Endothelial cell of umbilical vein (primary cell): ENCODE measurements around the gene FAM185A. TPM values are rescaled to one million over a fixed set of nuclear protein-coding genes. Genes with fewer than 3 reads are reported as not detected.
"Not testable (repeated sequence)": the region's sequence is repeated elsewhere in the genome, so short reads cannot be mapped to it uniquely, and the experiment has no call there.

Experiments used
- Bru-seq: library from RNA; stranded (reverse); fragments of 400-500 nt; gene quantifications from one replicate; lab custom pipeline; 2021; lab: Mats Ljungman, UMichigan
- BruChase-seq, 2 experiments: library from RNA; stranded (reverse); fragments of 400-500 nt; gene quantifications; one replicate each; lab custom pipeline; 2021; lab: Mats Ljungman, UMichigan
- BruUV-seq: library from RNA; stranded (reverse); fragments of 400-500 nt; replicated peaks from 2 replicates; lab custom pipeline; 2021; lab: Mats Ljungman, UMichigan
- CTCF ChIA-PET: fragments of 300-600, 350-600 bp; sonication (Branson Sonifier 250); formaldehyde crosslinking; loops from one replicate; lab custom pipeline; 2021; ENCODE audit warnings: antibody characterized with exemption, inconsistent platforms; lab: Charles Lee
- POLR2A ChIA-PET: fragments of 300-600, 350-600 bp; sonication (Branson Sonifier 250); formaldehyde crosslinking; loops from one replicate; lab custom pipeline; 2021; ENCODE audit warnings: antibody characterized with exemption, inconsistent platforms; lab: Charles Lee
- DNase-seq: peaks from one replicate; pipeline ENCODE4 v3.0.0-alpha.2; 2011; ENCODE audit warnings: low read depth, low spot score
- FAIRE-seq: peaks from 2 replicates; lab custom pipeline; 2011; peaks lifted over from hg19 to GRCh38; lab: Jason Lieb, UNC
- H2AFZ ChIP-seq: 2 replicates; pipeline ENCODE4 v1.6.0; 2012; ENCODE audit warnings: low read depth, low read length, control low read depth, inconsistent platforms
- H3K27ac ChIP-seq: 2 replicates; pipeline ENCODE4 v1.5.1; 2011; ENCODE audit warnings: low read depth, mild to moderate bottlenecking, control low read depth, low read length, moderate library complexity; ENCODE audit not compliant: insufficient read depth
- H3K27me3 ChIP-seq, 2 experiments: 2 replicates each; pipeline versions ENCODE4 v1.6.0 to v1.6.1; 2011; ENCODE audit warnings: low read length in 2 of 2, mixed read lengths in 1 of 2; ENCODE audit not compliant: control insufficient read depth in 2 of 2, insufficient read depth in 2 of 2
- H3K36me3 ChIP-seq, 2 experiments: 2 replicates in 1 of 2; 3 replicates in 1 of 2; pipeline ENCODE4 v1.5.1; 2011; ENCODE audit warnings: low read length in 2 of 2, mild to moderate bottlenecking in 1 of 2, moderate library complexity in 1 of 2; ENCODE audit not compliant: control insufficient read depth in 2 of 2, insufficient read depth in 2 of 2; ENCODE audit errors: extremely low read depth in 1 of 2
- H3K4me1 ChIP-seq: 3 replicates; pipeline ENCODE4 v1.5.1; 2011; ENCODE audit warnings: mild to moderate bottlenecking, low read length; ENCODE audit not compliant: control insufficient read depth, insufficient read depth; ENCODE audit errors: extremely low read depth
- H3K4me2 ChIP-seq: 2 replicates; pipeline ENCODE4 v1.6.1; 2011; ENCODE audit warnings: low read length, control low read depth, mixed read lengths; ENCODE audit not compliant: insufficient read depth
- H3K4me3 ChIP-seq, 3 experiments: fragments of 200-600 bp in 1 of 3; sonication (generic), shearing (Covaris generic) in 1 of 3; replicated peaks in 1 of 3; 2 replicates each; pipeline ENCODE4 v1.5.1; 2011 to 2016; ENCODE audit warnings: control low read depth in 3 of 3, low read length in 3 of 3, mild to moderate bottlenecking in 2 of 3, inconsistent platforms in 1 of 3, low read depth in 1 of 3, moderate library complexity in 1 of 3; ENCODE audit not compliant: insufficient read depth in 1 of 3
- H3K79me2 ChIP-seq: 2 replicates; pipeline ENCODE4 v1.6.0; 2012; ENCODE audit warnings: low read length, inconsistent platforms; ENCODE audit not compliant: control insufficient read depth, insufficient read depth
- H3K9ac ChIP-seq: replicated peaks from 2 replicates; pipeline ENCODE3; 2011; ENCODE audit warnings: low read length, control low read depth; ENCODE audit not compliant: insufficient read depth; ENCODE audit errors: extremely low read depth
- H3K9me1 ChIP-seq: replicated peaks from 3 replicates; pipeline ENCODE4 v1.6.0; 2011; ENCODE audit warnings: mild to moderate bottlenecking, low read length; ENCODE audit not compliant: control insufficient read depth, insufficient read depth; ENCODE audit errors: extremely low read depth
- H3K9me3 ChIP-seq: replicated peaks from 2 replicates; pipeline ENCODE4 v1.5.1; 2012; ENCODE audit warnings: low read length, inconsistent platforms; ENCODE audit not compliant: control insufficient read depth, insufficient read depth
- H4K20me1 ChIP-seq: replicated peaks from 2 replicates; pipeline ENCODE3; 2011; ENCODE audit warnings: mild to moderate bottlenecking, low read length; ENCODE audit not compliant: control insufficient read depth, insufficient read depth; ENCODE audit errors: extremely low read depth
- MAX ChIP-seq: IDR thresholded peaks from 2 replicates; pipeline ENCODE4 v1.6.1; 2011; ENCODE audit not compliant: insufficient read depth, insufficient read length
- dilution Hi-C: fragments of 300-500 bp; cut with MboI; formaldehyde crosslinking; loops from one replicate; pipeline ENCODE4 v1.15.0; 2019; ENCODE audit warnings: low sequenced_read_pairs; ENCODE audit not compliant: extremely low pct_ligation_motif_present
- intact Hi-C: fragments of 100-400 bp; cut with micrococcal nuclease; formaldehyde crosslinking; loops from one replicate; pipeline ENCODE4 v1.10.0; 2022
- long read RNA-seq: library from polyadenylated mRNA; stranded (forward); transcript quantifications from one replicate; pipeline ENCODE4 v2.0.0, GENCODE V29; 2021
- polyA minus RNA-seq, 3 experiments: library from RNA; depleted of rRNA, polyadenylated mRNA; stranded (reverse); fragments of >200 nt; gene quantifications; 1 replicate in 1 of 3; 2 replicates in 2 of 3; pipeline ENCODE4 v1.2.3, GENCODE V29; 2011
- polyA plus RNA-seq, 4 experiments: library from polyadenylated mRNA; depleted of rRNA in 3 of 4; stranded (reverse) in 3 of 4; unstranded in 1 of 4; fragments of >200 nt; gene quantifications; 2 replicates each; pipeline versions ENCODE4 v1.2.1 to v1.2.3, GENCODE V29; 2011 to 2012; ENCODE audit warnings: missing spikeins in 1 of 4
- total RNA-seq: library from RNA; stranded (reverse); gene quantifications from 2 replicates; pipeline ENCODE4 v1.2.3, GENCODE V29; 2021

Gene FAM185A
- total RNA-seq (7.6 and 8.5 TPM in 2 replicates), polyA plus RNA-seq (5.4 and 5.6 TPM in 2 replicates), polyA minus RNA-seq (6.0 and 8.0 TPM in 2 replicates), Bru-seq, nascent RNA (percentile 64 among the genes with signal in this experiment), BruChase-seq, experiment 1, labeled RNA remaining after a 6-hour chase (percentile 56 among the genes with signal in this experiment), BruChase-seq, experiment 2, labeled RNA remaining after a 2-hour chase (percentile 65 among the genes with signal in this experiment)
- polyA plus RNA-seq (2011; cell fraction: cytosol; rRNA removed): 3.5 and 4.4 TPM in 2 replicates
- polyA plus RNA-seq (2011; cell fraction: nucleus; rRNA removed): 8.2 and 12.5 TPM in 2 replicates
- polyA plus RNA-seq (2012): 3.8 and 5.4 TPM in 2 replicates
- 7.1 TPM for polyA minus RNA-seq (2011; cell fraction: cytosol; rRNA and poly(A)+ RNA removed)
- 12.4 and 13.9 TPM in 2 replicates for polyA minus RNA-seq (2011; cell fraction: nucleus; rRNA and poly(A)+ RNA removed)
- long read RNA-seq, transcript FAM185A-204 (8 exons, 1,958 nt): major isoform, 6 of 23 reads
- long read RNA-seq, partial matches to known transcripts: 7 of 23 reads
- long read RNA-seq, other reads (novel, unspliced or antisense): 5 of 23 reads

- H3K9me1 ChIP-seq, H3K9ac ChIP-seq, H3K79me2 ChIP-seq, H3K9me3 ChIP-seq, H3K4me1 ChIP-seq, H3K36me3 ChIP-seq, dilution Hi-C loops, H3K27me3 ChIP-seq, H4K20me1 ChIP-seq: not testable (repeated sequence)
- Histone ChIP-seq H3K4me2 (peak within 1 kb of the TSS; percentile 72), H2AFZ (peak within 1 kb of the TSS; percentile 85), H3K4me3 (peak within 1 kb of the TSS; percentile 28 to 71 (median 68)), H3K27ac (peak within 1 kb of the TSS; percentile 3)
- peak; percentile 59 for TF ChIP-seq MAX
- peak; percentile 96 for FAIRE-seq
- POLR2A ChIA-PET: interaction anchor here (1.3 kb wide), 1 partner anchor 326 kb away, joined by 6 read pairs; the partner anchor contains the start of genes ARMC10 and FBXL13
- TSS peak; percentile 55 for BruUV-seq
- DNase-seq: peak; percentile 99
- intact Hi-C loops: loop anchor here (2.0 to 5.0 kb wide), 3 partner anchors 323 to 593 kb away; partner anchors contain the start of genes DNAJC2, FBXL13 and NAPEPLD
- CTCF ChIA-PET: interaction anchor here (0.9 to 1.4 kb wide), 4 partner anchors 313 to 326 kb away, joined by 4 to 26 read pairs (median 6); partner anchors contain the start of genes ARMC10 and FBXL13
Observed at GRCh38 chr7:102748605-102749444, at the start of gene FAM185A. Gene FAM185A (plus strand): TSS chr7:102748999. CDS start chr7:102749208, 209 bp downstream.

GRCh38 chr7:102713011-102713690 is 35.6 kb upstream of the FAM185A start:
- H3K4me1 ChIP-seq, BruUV-seq, H3K4me2 ChIP-seq, H3K9me1 ChIP-seq, H4K20me1 ChIP-seq, POLR2A ChIA-PET, H3K79me2 ChIP-seq, FAIRE-seq, H3K9me3 ChIP-seq, H3K9ac ChIP-seq, H3K36me3 ChIP-seq, intact Hi-C loops, CTCF ChIA-PET, dilution Hi-C loops, H3K27me3 ChIP-seq, H3K4me3 ChIP-seq, H3K27ac ChIP-seq: not testable (repeated sequence)
- H2AFZ ChIP-seq: peak overlapping the region; percentile 24
- peak; percentile 26 for DNase-seq

- H2AFZ ChIP-seq, CTCF ChIA-PET: not testable (repeated sequence)
Observed at GRCh38 chr7:102713691-102714080, 35.1 kb upstream of the FAM185A start.

More at GRCh38 chr7:102713691-102714080, 35.1 kb upstream of the FAM185A start:
- H3K4me1 ChIP-seq, H3K9me1 ChIP-seq, H3K36me3 ChIP-seq, H3K9me3 ChIP-seq, H3K4me2 ChIP-seq, H3K27me3 ChIP-seq, intact Hi-C loops, dilution Hi-C loops, H3K27ac ChIP-seq, H3K79me2 ChIP-seq, BruUV-seq, H3K4me3 ChIP-seq, H4K20me1 ChIP-seq, POLR2A ChIA-PET, H3K9ac ChIP-seq, DNase-seq: not testable (repeated sequence)
- FAIRE-seq: peak; percentile 83
